Caco-2 (cell line): ENCODE measurements around the gene TTC24. TPM values are rescaled to one million over a fixed set of nuclear protein-coding genes. Genes with fewer than 3 reads are reported as not detected.
"Not testable (repeated sequence)": the region's sequence is repeated elsewhere in the genome, so short reads cannot be mapped to it uniquely, and the experiment has no call there.

Experiments used
- BruUV-seq: library from RNA; stranded (reverse); fragments of 400-500 nt; replicated peaks from 2 replicates; lab custom pipeline; 2021; lab: Mats Ljungman, UMichigan
- CTCF ChIA-PET: fragments of 300-600 bp; sonication (Branson Sonifier 250); formaldehyde crosslinking; loops from one replicate; lab custom pipeline; 2022; ENCODE audit warnings: antibody characterized with exemption; lab: Charles Lee
- POLR2A ChIA-PET: fragments of 300-600 bp; sonication (Branson Sonifier 250); formaldehyde crosslinking; loops from one replicate; lab custom pipeline; 2022; ENCODE audit warnings: antibody characterized with exemption; lab: Charles Lee
- DNase-seq, 2 experiments: peaks; one replicate each; pipeline versions ENCODE4 v3.0.0 to v3.0.0-alpha.2; 2020 to 2022
- H3K27me3 ChIP-seq: replicated peaks from 2 replicates; pipeline ENCODE4 v1.6.0; 2011; ENCODE audit warnings: low read length; ENCODE audit not compliant: control insufficient read depth, insufficient read depth
- H3K36me3 ChIP-seq: 2 replicates; pipeline ENCODE4 v1.5.1; 2011; ENCODE audit warnings: low read length; ENCODE audit not compliant: control insufficient read depth, insufficient read depth
- H3K4me1 ChIP-seq: fragments of 250-450 bp; sonication (Bioruptor Pico); 2 replicates; pipeline ENCODE4 v1.5.1; 2020; ENCODE audit warnings: mild to moderate bottlenecking
- H3K4me3 ChIP-seq: 2 replicates; pipeline ENCODE4 v1.5.1; 2011; ENCODE audit warnings: low read depth, mild to moderate bottlenecking, control low read depth, low read length
- H3K9me3 ChIP-seq: fragments of 250-450 bp; sonication (Bioruptor Pico); 2 replicates; pipeline ENCODE4 v1.5.1; 2020; ENCODE audit warnings: mild to moderate bottlenecking, moderate library complexity
- H3K27ac Mint-ChIP-seq: one replicate; pipeline ENCODE4 v1.8.0; 2022; ENCODE audit warnings: mixed read lengths; ENCODE audit not compliant: unreplicated experiment
- H3K27me3 Mint-ChIP-seq: one replicate; pipeline ENCODE4 v1.8.0; 2022; ENCODE audit warnings: mixed read lengths; ENCODE audit not compliant: insufficient read depth, unreplicated experiment
- H3K36me3 Mint-ChIP-seq: one replicate; pipeline ENCODE4 v1.8.0; 2022; ENCODE audit warnings: mild to moderate bottlenecking, mixed read lengths; ENCODE audit not compliant: insufficient read depth, unreplicated experiment
- H3K4me1 Mint-ChIP-seq: one replicate; pipeline ENCODE4 v1.8.0; 2022; ENCODE audit warnings: low read depth, mixed read lengths; ENCODE audit not compliant: unreplicated experiment
- H3K4me3 Mint-ChIP-seq: one replicate; pipeline ENCODE4 v1.8.0; 2022; ENCODE audit warnings: mild to moderate bottlenecking, moderate library complexity, mixed read lengths; ENCODE audit not compliant: unreplicated experiment
- H3K9me3 Mint-ChIP-seq: one replicate; pipeline ENCODE4 v1.8.0; 2022; ENCODE audit warnings: mixed read lengths; ENCODE audit not compliant: unreplicated experiment
- CTCF ChIP-seq, 2 experiments: fragments of 200-600 bp in 1 of 2; IDR thresholded peaks; 1 replicate in 1 of 2; 2 replicates in 1 of 2; pipeline versions ENCODE4 v1.5.1 to v1.8.0; 2011 to 2022; ENCODE audit warnings: antibody characterized with exemption in 1 of 2, control low read depth in 1 of 2, inconsistent platforms in 1 of 2, low read depth in 1 of 2, low read length in 1 of 2, mild to moderate bottlenecking in 1 of 2, moderate library complexity in 1 of 2; ENCODE audit not compliant: insufficient read depth in 1 of 2, severe bottlenecking in 1 of 2, unreplicated experiment in 1 of 2
- intact Hi-C: fragments of 100-400 bp; cut with micrococcal nuclease; formaldehyde crosslinking; loops from one replicate; pipeline ENCODE4 v1.10.0; 2022; ENCODE audit not compliant: unreplicated experiment
- total RNA-seq: library from RNA; stranded (reverse); gene quantifications from 2 replicates; pipeline ENCODE4 v1.2.3, GENCODE V29; 2022

The TTC24 gene
- total RNA-seq, 1 experiment from 2014 or later: not detected

- ChIA-PET POLR2A (no interaction called here), CTCF (interaction anchor here (0.9 to 1.5 kb wide), 2 partner anchors 47 to 193 kb away, joined by 5 to 7 read pairs; no protein-coding TSS in a partner anchor)
- intact Hi-C loops: no loop called here
- no peak for DNase-seq
- H3K36me3 Mint-ChIP-seq: no peaks in the 10 kb centered on the region
- H3K4me3 Mint-ChIP-seq: no peak overlapping the region
- peaks cover 10% of the 10 kb centered on the region for H3K4me1 Mint-ChIP-seq
- no TSS peak for BruUV-seq
- no peaks in the 10 kb centered on the region for H3K9me3 Mint-ChIP-seq
- H3K27me3 ChIP-seq: peaks cover 1% of the 10 kb centered on the region; the same call in 1 of the 2 replicates
- H3K27me3 Mint-ChIP-seq: peaks cover 13% of the 10 kb centered on the region
- no peak for TF ChIP-seq CTCF (IDR thresholded peaks at IDR 0.05; ENCODE audit: insufficient read depth in 1 of 2, low read depth in 1 of 2, low read length in 1 of 2, severe bottlenecking in 1 of 2, unreplicated experiment in 1 of 2)
- H3K27ac Mint-ChIP-seq: no peak overlapping the region
- no peaks in the 10 kb centered on the region for H3K36me3 ChIP-seq
- H3K4me1 ChIP-seq: peaks cover 7% of the 10 kb centered on the region
- H3K4me3 ChIP-seq: no peak overlapping the region
- H3K9me3 ChIP-seq: no peaks in the 10 kb centered on the region
Measured at GRCh38 chr1:156629823-156630449, 50.4 kb downstream of the TTC24 start.

GRCh38 chr1:156631152-156631551 is 51.6 kb downstream of the TTC24 start:
- H3K9me3 ChIP-seq, H3K4me3 ChIP-seq, H3K27me3 ChIP-seq, H3K27me3 Mint-ChIP-seq, BruUV-seq, H3K4me1 Mint-ChIP-seq, H3K4me1 ChIP-seq, H3K4me3 Mint-ChIP-seq, H3K36me3 Mint-ChIP-seq, H3K36me3 ChIP-seq, intact Hi-C loops, POLR2A ChIA-PET, H3K27ac Mint-ChIP-seq, DNase-seq, H3K9me3 Mint-ChIP-seq: not testable (repeated sequence)
- CTCF ChIA-PET: interaction anchor here (0.7 to 1.5 kb wide), 3 partner anchors 30 to 407 kb away, joined by 5 to 7 read pairs (median 5); no protein-coding TSS in a partner anchor

GRCh38 chr1:156632355-156632754 is 52.8 kb downstream of the TTC24 start:
- Histone ChIP-seq H3K4me1 (no peaks in the 10 kb centered on the region), H3K9me3 (no peaks in the 10 kb centered on the region), H3K27me3 (no peaks in the 10 kb centered on the region; the same call in 1 of the 2 replicates), H3K36me3 (no peaks in the 10 kb centered on the region), H3K4me3 (no peak overlapping the region)
- no peak overlapping the region for H3K27ac Mint-ChIP-seq
- no peaks in the 10 kb centered on the region for H3K36me3 Mint-ChIP-seq
- ChIA-PET CTCF (no interaction called here), POLR2A (interaction anchor here (0.6 kb wide), 2 partner anchors 97 to 1294 kb away, joined by 3 to 6 read pairs; no protein-coding TSS in a partner anchor)
- peaks cover 12% of the 10 kb centered on the region for H3K27me3 Mint-ChIP-seq
- no peak overlapping the region for H3K4me3 Mint-ChIP-seq
- no peak for TF ChIP-seq CTCF (IDR thresholded peaks at IDR 0.05; ENCODE audit: insufficient read depth in 1 of 2, low read depth in 1 of 2, low read length in 1 of 2, severe bottlenecking in 1 of 2, unreplicated experiment in 1 of 2)
- no TSS peak for BruUV-seq
- no peak for DNase-seq
- H3K4me1 Mint-ChIP-seq: no peaks in the 10 kb centered on the region
- intact Hi-C loops: no loop called here
- H3K9me3 Mint-ChIP-seq: no peaks in the 10 kb centered on the region

Other genes with a start within 250 kb of the TTC24 start
- 340 and 380 TPM in 2 replicates for gene CCT3, start 241.4 kb upstream of the TTC24 start, total RNA-seq
- gene TSACC, start 241.2 kb upstream of the TTC24 start, total RNA-seq: 2.8 and 3.9 TPM in 2 replicates
- 4.6 and 6.5 TPM in 2 replicates for gene RHBG, start 210.5 kb upstream of the TTC24 start, total RNA-seq
- 18.6 and 21.4 TPM in 2 replicates for gene MEF2D, start 78.9 kb upstream of the TTC24 start, total RNA-seq
- gene IQGAP3, start 7.2 kb upstream of the TTC24 start, total RNA-seq: 35.8 and 37.6 TPM in 2 replicates
- gene NAXE, start 12.1 kb downstream of the TTC24 start, total RNA-seq: 99.8 and 105 TPM in 2 replicates
- 52.5 and 53.5 TPM in 2 replicates for gene GPATCH4, start 21.8 kb downstream of the TTC24 start, total RNA-seq
- gene HAPLN2, start 39.7 kb downstream of the TTC24 start, total RNA-seq: not detected in 2 replicates
- gene BCAN, start 62.4 kb downstream of the TTC24 start, total RNA-seq: not detected in 2 replicates
- 18.0 and 22.7 TPM in 2 replicates for gene NES, start 97.7 kb downstream of the TTC24 start, total RNA-seq
- 27.1 and 30.6 TPM in 2 replicates for gene CRABP2, start 125.9 kb downstream of the TTC24 start, total RNA-seq
- 26.6 and 27.6 TPM in 2 replicates for gene METTL25B, start 148.7 kb downstream of the TTC24 start, total RNA-seq
- 42.3 and 44.1 TPM in 2 replicates for gene ISG20L2, start 149.0 kb downstream of the TTC24 start, total RNA-seq
- gene MRPL24, start 161.4 kb downstream of the TTC24 start, total RNA-seq: 52.6 and 54.2 TPM in 2 replicates
- gene HDGF, start 172.0 kb downstream of the TTC24 start, total RNA-seq: 414 and 431 TPM in 2 replicates
- gene PRCC, start 187.8 kb downstream of the TTC24 start, total RNA-seq: 94.4 and 101 TPM in 2 replicates
- gene SH2D2A, start 237.1 kb downstream of the TTC24 start, total RNA-seq: 5.5 and 6.5 TPM in 2 replicates